AG04450 (cell line): ENCODE data around the gene FBXW5. TPM values are rescaled to one million over a fixed set of nuclear protein-coding genes. Genes with fewer than 3 reads are reported as not detected.

ENCODE experiments used
- CTCF ChIA-PET: fragments of 300-600, 350-600 bp; formaldehyde crosslinking; extraction: SDS; loops from one replicate; lab custom pipeline; 2022; ENCODE audit warnings: antibody characterized with exemption, inconsistent platforms; lab: Charles Lee
- POLR2A ChIA-PET: fragments of 350-600 bp; formaldehyde crosslinking; extraction: SDS; loops from one replicate; lab custom pipeline; 2021; ENCODE audit warnings: antibody characterized with exemption, inconsistent platforms; lab: Yijun Ruan, JAX
- DNase-seq: peaks from one replicate; pipeline ENCODE4 v3.0.0-alpha.2; 2011; ENCODE audit warnings: low read depth, low spot score
- H3K27ac ChIP-seq: one replicate; pipeline ENCODE4 v1.5.1; 2012; ENCODE audit warnings: low read depth, low read length, control low read depth
- H3K27me3 ChIP-seq: one replicate; pipeline ENCODE4 v1.6.0; 2012; ENCODE audit warnings: low read length; ENCODE audit not compliant: control insufficient read depth, insufficient read depth
- H3K4me3 ChIP-seq: 2 replicates; pipeline ENCODE4 v1.5.1; 2011; ENCODE audit warnings: mild to moderate bottlenecking, low read depth, low read length, control low read depth
- H3K9me3 ChIP-seq: 2 replicates; pipeline ENCODE4 v1.5.1; 2012; ENCODE audit warnings: low read length; ENCODE audit not compliant: control insufficient read depth, insufficient read depth
- CTCF ChIP-seq: IDR thresholded peaks from 2 replicates; pipeline ENCODE4 v1.5.1; 2011; ENCODE audit warnings: low read depth, low read length, control low read depth, inconsistent platforms
- polyA plus RNA-seq: library from polyadenylated mRNA; depleted of rRNA; stranded (reverse); fragments of >200 nt; gene quantifications from 2 replicates; pipeline ENCODE4 v1.2.3, GENCODE V29; 2011

FBXW5 gene
- polyA plus RNA-seq, 1 experiment = 31.2 TPM

- DNase-seq = no peak
- CTCF ChIA-PET = no interaction called here
- Histone ChIP-seq H3K27me3 (peaks cover 16% of the 10 kb centered on the region), H3K9me3 (no peaks in the 10 kb centered on the region; the same call in 1 of the 2 replicates), H3K27ac (no peak overlapping the region), H3K4me3 (no peak overlapping the region)
- TF ChIP-seq CTCF = no peak
- POLR2A ChIA-PET = no interaction called here
These were observed 20.4 kb upstream of the FBXW5 start for GRCh38 chr9:136964833-136965422.

- POLR2A ChIA-PET = no interaction called here
These were observed 19.7 kb upstream of the FBXW5 start for GRCh38 chr9:136964171-136964689.

GRCh38 chr9:136963751-136964150 is 19.2 kb upstream of the FBXW5 start:
- POLR2A ChIA-PET = no interaction called here
- TF ChIP-seq CTCF = no peak
- CTCF ChIA-PET = no interaction called here

More at GRCh38 chr9:136964171-136964689, 19.7 kb upstream of the FBXW5 start:
- CTCF ChIA-PET = no interaction called here
- H3K4me3 ChIP-seq = no peak overlapping the region
- H3K27ac ChIP-seq = no peak overlapping the region
- no peaks in the 10 kb centered on the region; the same call in 1 of the 2 replicates for H3K9me3 ChIP-seq
- TF ChIP-seq CTCF = no peak
- no peak for DNase-seq
- H3K27me3 ChIP-seq = peaks cover 19% of the 10 kb centered on the region

GRCh38 chr9:136963341-136963740 is 18.8 kb upstream of the FBXW5 start:
- CTCF ChIA-PET = no interaction called here

More at GRCh38 chr9:136963751-136964150, 19.2 kb upstream of the FBXW5 start:
- Histone ChIP-seq H3K27me3 (peaks cover 19% of the 10 kb centered on the region), H3K27ac (no peak overlapping the region), H3K4me3 (no peak overlapping the region), H3K9me3 (no peaks in the 10 kb centered on the region; the same call in 1 of the 2 replicates)
- no peak for DNase-seq

More at GRCh38 chr9:136963341-136963740, 18.8 kb upstream of the FBXW5 start:
- no peaks in the 10 kb centered on the region; the same call in 1 of the 2 replicates for H3K9me3 ChIP-seq
- H3K27ac ChIP-seq = no peak overlapping the region
- no peak for DNase-seq
- TF ChIP-seq CTCF = no peak
- H3K27me3 ChIP-seq = peaks cover 19% of the 10 kb centered on the region
- no peak overlapping the region for H3K4me3 ChIP-seq
- POLR2A ChIA-PET = no interaction called here
